GM21576 (cell line): Measurements from ENCODE around the gene TMEM132C.

Experiments
- ATAC-seq: cut with Tn5 transposase; IDR thresholded peaks from one replicate; pipeline ENCODE4 v1.9.1; 2021; ENCODE audit warnings: mild to moderate bottlenecking, moderate library complexity; ENCODE audit not compliant: unreplicated experiment

The TMEM132C gene

GRCh38 chr12:128402486-128403243 lies 135.7 kb downstream of the TMEM132C start:
- ATAC-seq: no peak

- no peak for ATAC-seq
Observed at GRCh38 chr12:128408669-128409068, 141.7 kb downstream of the TMEM132C start.

DNA sequence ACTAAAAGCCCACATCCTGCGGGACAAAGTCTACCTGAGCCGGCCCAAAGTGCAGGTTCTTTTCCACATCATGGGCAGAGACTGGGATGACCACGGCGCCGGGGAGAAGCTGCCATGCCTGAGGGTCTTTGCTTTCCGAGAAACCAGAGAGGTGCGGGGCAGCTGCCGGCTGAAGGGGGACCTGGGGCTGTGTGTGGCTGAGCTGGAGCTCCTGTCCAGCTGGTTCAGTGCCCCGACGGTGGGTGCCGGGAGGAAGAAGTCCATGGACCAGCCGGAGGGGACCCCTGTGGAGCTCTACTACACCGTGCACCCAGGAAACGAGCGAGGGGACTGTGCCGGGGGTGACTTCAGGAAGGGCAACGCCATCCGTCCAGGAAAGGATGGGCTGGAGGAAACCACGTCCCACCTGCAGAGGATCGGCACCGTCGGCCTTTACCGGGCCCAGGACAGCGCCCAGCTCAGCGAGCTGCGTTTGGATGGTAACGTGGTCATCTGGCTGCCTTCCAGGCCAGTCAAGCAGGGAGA lies 148.1 kb downstream of the TMEM132C start:
- no peak for ATAC-seq

DNA sequence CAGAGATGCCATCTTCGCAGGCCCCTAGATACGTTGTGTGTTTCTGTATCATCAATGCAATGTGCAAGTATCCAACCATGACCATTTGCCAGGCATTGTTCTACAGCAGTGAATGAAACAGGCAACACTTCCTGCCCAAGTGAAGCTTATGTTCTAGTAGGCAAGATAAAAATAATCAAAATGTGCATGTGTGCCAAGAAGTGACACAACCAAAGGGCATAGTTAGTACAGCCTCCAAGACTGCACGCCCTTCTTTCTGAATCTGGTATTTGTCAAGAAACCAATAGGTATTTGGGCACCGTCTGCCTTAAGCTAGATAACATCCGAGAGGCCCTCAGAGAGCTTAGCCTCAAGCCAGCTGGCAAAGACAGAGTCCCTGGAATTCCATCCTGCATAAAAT lies 152.0 kb downstream of the TMEM132C start:
- no peak for ATAC-seq

- no peak for ATAC-seq
Observed at GRCh38 chr12:128420163-128420562, 153.2 kb downstream of the TMEM132C start.

GRCh38 chr12:128421375-128421774 lies 154.4 kb downstream of the TMEM132C start:
- no peak for ATAC-seq

DNA sequence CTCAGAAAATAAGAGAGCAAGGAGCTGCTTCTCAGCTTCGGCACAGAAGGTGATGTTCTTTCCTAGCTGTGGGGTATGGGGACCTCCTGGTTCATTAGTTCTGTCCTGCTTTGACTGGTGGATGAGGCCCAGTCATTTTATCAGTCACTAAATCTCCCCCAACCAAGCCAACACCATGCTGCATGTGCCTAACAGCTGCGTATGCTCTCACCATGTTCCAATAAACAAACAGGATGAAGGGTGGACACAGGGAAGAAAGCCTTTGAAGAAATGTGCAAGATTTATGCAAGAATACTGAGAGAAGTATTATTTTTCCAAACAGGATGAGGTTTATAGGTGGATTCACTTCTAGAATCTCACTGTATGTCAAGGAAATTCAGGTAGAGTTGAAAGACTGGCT lies 156.2 kb downstream of the TMEM132C start:
- ATAC-seq: no peak

DNA sequence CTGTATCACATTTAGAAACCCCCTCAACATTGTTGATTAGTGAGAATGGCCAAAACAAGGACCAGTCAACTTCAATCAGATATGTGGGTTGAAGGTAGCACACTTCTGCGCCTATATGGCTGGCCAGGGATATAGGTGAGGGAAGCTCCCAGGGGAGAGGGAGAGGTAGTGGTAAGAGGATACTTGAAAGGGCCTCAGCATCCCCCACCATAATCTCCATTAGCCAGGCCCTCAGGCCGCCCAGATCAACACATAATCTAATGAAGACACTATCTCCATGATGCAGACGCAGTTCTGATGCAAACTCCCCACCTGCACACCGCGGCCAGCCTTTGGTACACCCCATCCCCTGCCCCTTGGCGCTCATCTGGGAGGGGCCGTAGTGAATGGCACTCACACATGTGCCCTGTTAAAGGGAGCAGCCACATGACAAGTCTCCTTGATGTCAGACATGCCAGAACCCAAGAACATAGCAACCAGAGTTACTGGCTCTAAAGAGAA lies 158.0 kb downstream of the TMEM132C start:
- no peak for ATAC-seq

DNA sequence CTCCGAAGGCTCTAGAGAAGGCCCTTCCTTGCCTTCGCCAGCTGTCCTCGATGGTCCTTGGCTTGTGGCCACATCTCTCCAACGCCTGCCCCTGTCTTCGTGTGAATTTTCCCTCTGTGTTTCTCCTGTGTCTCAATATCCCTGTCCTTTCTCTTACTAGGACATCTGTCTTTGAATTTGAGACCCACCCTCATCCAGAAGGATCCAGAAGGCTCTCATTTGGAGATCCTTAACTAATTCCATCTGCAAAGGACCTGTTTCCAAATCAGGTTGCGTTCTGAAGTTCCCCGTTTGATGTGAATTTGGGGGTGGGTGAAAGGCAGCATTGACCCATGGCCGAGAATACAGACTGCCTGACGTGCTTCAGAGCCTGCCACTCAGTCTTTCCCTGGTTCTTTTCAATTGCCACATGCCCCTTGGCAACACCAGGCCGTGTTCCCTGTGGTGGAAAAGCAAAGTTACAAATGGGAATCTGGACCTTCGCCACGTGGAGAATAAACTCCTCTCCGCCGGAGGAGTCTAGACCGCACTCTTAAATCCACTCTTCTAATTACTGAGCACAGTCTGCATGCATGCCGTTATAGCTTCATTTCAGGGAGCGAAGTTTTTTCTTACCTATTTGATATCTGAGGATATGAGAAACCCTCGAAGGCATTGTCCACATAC lies 158.8 kb downstream of the TMEM132C start:
- no peak for ATAC-seq

DNA sequence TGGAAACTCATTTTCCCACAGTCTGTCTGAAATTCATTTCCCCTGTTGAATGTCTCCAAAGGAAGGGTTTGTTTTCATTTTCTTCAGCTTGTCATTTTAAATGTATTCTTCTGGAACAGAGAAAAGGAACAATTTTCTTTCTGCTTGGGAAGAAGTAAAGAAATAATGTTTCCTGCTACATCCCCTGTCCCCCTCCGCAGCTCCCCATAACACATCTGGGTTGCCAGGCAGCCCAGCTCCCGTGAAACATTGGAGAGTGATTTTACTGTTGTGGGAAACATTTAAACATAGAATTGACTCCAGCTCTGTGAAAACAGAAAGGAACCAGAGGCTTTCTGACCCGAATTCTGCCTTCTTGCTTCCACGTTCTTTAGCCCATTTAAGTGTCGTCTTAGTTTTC lies 159.5 kb downstream of the TMEM132C start:
- ATAC-seq: no peak

GRCh38 chr12:128439796-128440195 lies 172.8 kb downstream of the TMEM132C start:
- ATAC-seq: no peak

DNA sequence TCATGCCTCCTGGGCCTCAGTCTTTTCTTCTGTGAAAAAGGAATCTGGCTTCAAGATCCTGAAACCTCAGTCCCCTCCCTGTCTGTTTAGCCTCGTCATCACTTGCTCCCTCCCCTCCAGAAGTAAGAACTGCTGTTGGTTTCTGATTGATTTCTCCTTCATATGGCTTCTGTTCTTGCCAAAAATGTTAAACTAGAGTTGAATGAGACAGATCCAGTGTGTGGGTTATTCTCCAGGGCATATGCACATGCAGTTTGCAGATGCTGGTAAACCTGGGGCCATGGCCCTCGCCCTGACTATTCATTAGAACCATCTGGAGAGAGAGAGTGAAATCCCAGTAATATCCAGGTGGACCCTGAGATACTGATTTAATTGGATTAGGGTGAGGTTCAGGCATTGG lies 175.1 kb downstream of the TMEM132C start:
- no peak for ATAC-seq

GRCh38 chr12:128444598-128444997 lies 177.6 kb downstream of the TMEM132C start:
- ATAC-seq: no peak

GRCh38 chr12:128445415-128446127 lies 178.6 kb downstream of the TMEM132C start:
- no peak for ATAC-seq

GRCh38 chr12:128449146-128449894 lies 182.3 kb downstream of the TMEM132C start:
- ATAC-seq: no peak

- ATAC-seq: no peak
Observed at GRCh38 chr12:128450810-128451209, 183.8 kb downstream of the TMEM132C start.

GRCh38 chr12:128455851-128456250 lies 188.9 kb downstream of the TMEM132C start:
- ATAC-seq: no peak

DNA sequence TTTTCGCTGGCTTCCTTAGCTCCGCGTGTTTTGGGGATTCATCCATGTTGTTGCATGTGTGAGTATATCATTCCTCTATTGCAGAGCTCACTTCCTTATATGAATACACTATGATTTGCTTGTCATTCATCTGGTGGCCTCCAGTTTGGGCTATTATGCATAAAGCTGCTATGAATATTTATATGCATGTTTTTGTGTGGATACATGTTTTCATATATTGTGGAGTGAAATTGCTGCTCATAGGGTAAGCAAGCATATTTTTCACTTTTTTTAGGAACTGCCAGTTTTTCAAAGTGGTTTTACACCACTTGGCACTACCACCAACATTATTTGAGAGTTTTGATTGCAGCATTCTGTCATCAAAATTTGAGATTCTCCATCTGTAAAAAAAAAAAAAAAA lies 190.0 kb downstream of the TMEM132C start:
- no peak for ATAC-seq

DNA sequence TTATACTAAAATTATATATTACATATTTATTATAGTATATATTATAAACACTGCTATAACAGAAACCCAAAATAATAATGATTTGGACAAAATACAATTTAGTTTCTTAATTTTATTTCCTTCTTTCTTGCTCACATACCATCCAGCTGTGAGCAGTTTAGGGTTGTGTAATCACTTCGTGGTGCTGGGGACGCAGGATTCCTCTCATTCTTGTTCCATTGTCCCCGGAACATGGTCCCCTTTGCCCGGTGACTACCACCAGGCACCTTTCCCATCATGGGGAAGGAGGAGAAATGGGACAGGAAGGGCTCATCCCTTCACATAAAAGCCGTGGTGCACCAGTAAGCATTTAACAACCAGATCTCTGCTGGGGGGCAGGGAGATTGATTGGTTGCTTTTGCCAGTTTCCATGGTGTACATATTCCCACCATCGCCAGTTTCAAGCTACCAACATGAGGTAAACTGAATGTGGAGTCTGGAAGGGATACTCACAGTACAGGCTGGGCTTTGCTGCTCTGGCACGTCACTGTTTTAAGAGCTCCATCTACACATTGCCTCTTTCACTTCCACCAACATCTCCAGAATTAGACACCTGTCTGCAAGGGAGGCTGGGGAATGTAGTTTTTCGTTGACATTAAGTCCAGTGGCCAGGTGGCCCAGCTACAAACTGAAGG lies 191.5 kb downstream of the TMEM132C start:
- no peak for ATAC-seq

DNA sequence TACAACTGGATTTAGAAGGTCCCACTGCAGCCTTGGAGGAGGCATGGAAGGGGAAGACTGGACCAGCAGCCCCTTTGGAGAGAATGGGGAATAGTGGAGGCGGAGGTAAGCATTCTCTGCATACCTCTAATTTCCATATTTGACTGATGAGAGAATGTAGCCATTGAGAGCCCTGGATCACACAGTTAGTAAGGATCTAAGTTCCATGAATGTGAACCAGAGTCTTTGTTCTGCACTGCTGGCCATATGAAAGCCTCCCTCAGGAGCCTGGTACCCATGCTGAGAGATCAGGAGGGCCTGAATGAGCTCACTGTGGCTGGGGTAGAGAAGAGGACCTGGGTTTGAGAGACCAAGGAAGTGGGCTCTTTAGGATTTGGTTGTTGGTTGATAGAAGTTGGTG lies 192.1 kb downstream of the TMEM132C start:
- ATAC-seq: no peak
